Measurements from ENCODE around the gene TAF11. TPM values are rescaled to one million over a fixed set of nuclear protein-coding genes. Genes with fewer than 3 reads are reported as not detected.

TAF11 gene
- total RNA-seq, 4 donors from 2014 or later: 6.4 to 35.1 (median 19.9) TPM

GRCh38 chr6:34871853-34872252 is 16.0 kb downstream of the TAF11 start:
- Histone ChIP-seq H3K36me3 (peaks cover 0 to 43% (median 13%) of the 10 kb centered on the region in 4 donors), H3K9me3 (no peaks in the 10 kb centered on the region), H3K27me3 (no peaks in the 10 kb centered on the region), H3K4me1 (peaks cover 0 to 9% (median 3%) of the 10 kb centered on the region in 4 donors), H3K27ac (no peak overlapping the region), H3K4me3 (no peak overlapping the region)
- intact Hi-C loops (cut with DNase I; ENCODE audit: low total_unique reads): no loop called here
- TF ChIP-seq POLR2A (IDR thresholded peaks at IDR 0.05) (no peak), EP300 (IDR thresholded peaks at IDR 0.05; ENCODE audit: low read depth) (no peak), POLR2AphosphoS5 (IDR thresholded peaks at IDR 0.05) (no peak), CTCF (IDR thresholded peaks at IDR 0.05) (no peak)
- WGBS, 2 donors (ENCODE audit: low coverage in 1 of 2): 87 to 100% methylated on average over 1 to 4 of the region's 4 CpGs
- in situ Hi-C loops (cut with MboI; ENCODE audit: low pct_ligation_motif_present in 1 of 4, low pct_unique_long_range_greater_than_20kb in 1 of 4, low sequenced_read_pairs in 3 of 4): no loop called here
- no peak for DNase-seq

- Histone ChIP-seq H3K4me1 (no peaks in the 10 kb centered on the region), H3K36me3 (peaks cover 0 to 50% (median 7%) of the 10 kb centered on the region in 4 donors), H3K27me3 (no peaks in the 10 kb centered on the region), H3K4me3 (no peak overlapping the region), H3K9me3 (no peaks in the 10 kb centered on the region), H3K27ac (no peak overlapping the region)
- no peak for TF ChIP-seq POLR2AphosphoS5 (IDR thresholded peaks at IDR 0.05)
- no peak for TF ChIP-seq EP300 (IDR thresholded peaks at IDR 0.05; ENCODE audit: low read depth)
- no peak for TF ChIP-seq CTCF (IDR thresholded peaks at IDR 0.05)
- no peak for DNase-seq
- in situ Hi-C loops (cut with MboI; ENCODE audit: low pct_ligation_motif_present in 1 of 4, low pct_unique_long_range_greater_than_20kb in 1 of 4, low sequenced_read_pairs in 3 of 4) (no loop called here), intact Hi-C loops (cut with DNase I; ENCODE audit: low total_unique reads) (no loop called here)
- 95% methylated on average over 3 of the region's 3 CpGs; no CpG with 5 or more reads in 1 of the 2 donors for WGBS, 2 donors (ENCODE audit: low coverage in 1 of 2)
Measured at GRCh38 chr6:34867484-34867883, 20.4 kb downstream of the TAF11 start.

- WGBS, 2 donors (ENCODE audit: low coverage in 1 of 2): 80 to 85% methylated on average over 3 of the region's 3 CpGs
- DNase-seq: no peak
- H3K36me3 ChIP-seq: peaks cover 0 to 44% (median 2%) of the 10 kb centered on the region in 4 donors
- H3K27me3 ChIP-seq: no peaks in the 10 kb centered on the region
- TF ChIP-seq EP300 (IDR thresholded peaks at IDR 0.05; ENCODE audit: low read depth) (no peak), CTCF (IDR thresholded peaks at IDR 0.05) (no peak), POLR2AphosphoS5 (IDR thresholded peaks at IDR 0.05) (no peak), POLR2A (IDR thresholded peaks at IDR 0.05) (no peak)
- in situ Hi-C loops (cut with MboI; ENCODE audit: low pct_ligation_motif_present in 1 of 4, low pct_unique_long_range_greater_than_20kb in 1 of 4, low sequenced_read_pairs in 3 of 4): no loop called here
- no peaks in the 10 kb centered on the region for H3K4me1 ChIP-seq
- no peak overlapping the region for H3K4me3 ChIP-seq
- no peak overlapping the region for H3K27ac ChIP-seq
- intact Hi-C loops (cut with DNase I; ENCODE audit: low total_unique reads): no loop called here
- no peaks in the 10 kb centered on the region for H3K9me3 ChIP-seq
Measured at GRCh38 chr6:34866509-34866908, 21.3 kb downstream of the TAF11 start.

DNA sequence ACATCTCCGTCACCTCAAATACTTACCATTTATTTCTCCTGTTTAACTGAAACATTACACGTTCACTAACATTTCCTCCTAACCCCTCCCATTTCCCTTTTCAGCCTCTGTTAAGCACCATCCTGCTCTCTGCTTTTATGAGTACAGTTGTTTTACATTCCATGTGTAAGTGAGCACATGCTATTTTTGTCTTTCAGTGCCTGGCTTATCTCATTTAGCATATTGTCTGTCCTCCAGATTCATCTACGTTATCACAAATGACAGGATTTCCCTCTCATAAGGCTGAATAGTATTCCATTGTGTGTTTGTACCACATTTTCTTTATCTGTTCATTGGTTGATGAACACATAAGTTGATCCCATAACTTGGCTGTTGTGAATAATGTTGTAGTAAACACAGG is 22.7 kb downstream of the TAF11 start:
- Histone ChIP-seq H3K36me3 (peaks cover 0 to 37% (median 0%) of the 10 kb centered on the region in 4 donors), H3K4me1 (no peaks in the 10 kb centered on the region), H3K4me3 (no peak overlapping the region), H3K27ac (peak overlapping the region; percentile 5 to 37 (median 20)), H3K9me3 (no peaks in the 10 kb centered on the region), H3K27me3 (no peaks in the 10 kb centered on the region)
- intact Hi-C loops (cut with DNase I; ENCODE audit: low total_unique reads): no loop called here
- no peak for DNase-seq
- peak; percentile 50 to 88 (median 66) for TF ChIP-seq POLR2AphosphoS5 (IDR thresholded peaks at IDR 0.05)
- no peak for TF ChIP-seq POLR2A (IDR thresholded peaks at IDR 0.05)
- TF ChIP-seq CTCF (IDR thresholded peaks at IDR 0.05): no peak
- peak; percentile 76 for TF ChIP-seq EP300 (IDR thresholded peaks at IDR 0.05; ENCODE audit: low read depth)
- in situ Hi-C loops (cut with MboI; ENCODE audit: low pct_ligation_motif_present in 1 of 4, low pct_unique_long_range_greater_than_20kb in 1 of 4, low sequenced_read_pairs in 3 of 4): no loop called here
- 65 to 75% methylated on average over 3 of the region's 3 CpGs for WGBS, 2 donors (ENCODE audit: low coverage in 1 of 2)

Data from transverse colon (tissue), 4 donors.